Astrocyte of the spinal cord (primary cell): ENCODE results near the gene YWHAE.
"Not testable (repeated sequence)": the region's sequence is repeated elsewhere in the genome, so short reads cannot be mapped to it uniquely, and the experiment has no call there.

Experiments used
- DNase-seq: peaks from one replicate; pipeline ENCODE4 v3.0.0; 2011; ENCODE audit warnings: low read depth, low spot score
- H3K4me3 ChIP-seq: 2 replicates; pipeline ENCODE4 v1.5.1; 2011; ENCODE audit warnings: low read depth, mild to moderate bottlenecking, low read length, moderate library complexity
- CTCF ChIP-seq: IDR thresholded peaks from 2 replicates; pipeline ENCODE4 v1.5.1; 2012; ENCODE audit warnings: low read depth, mild to moderate bottlenecking, low read length, inconsistent platforms
- in situ Hi-C: cut with HindIII; loops from 2 replicates; pipeline ENCODE4 v1.10.0; 2017; ENCODE audit warnings: low sequenced_read_pairs

YWHAE gene

GRCh38 chr17:1399679-1400512 lies at the start of gene YWHAE:
TSS of gene YWHAE (minus strand) at chr17:1400222. CDS start at chr17:1400110, 112 bp downstream.
- H3K4me3 ChIP-seq: peak within 1 kb of the TSS; percentile 99
- DNase-seq: peak; percentile 95
- in situ Hi-C loops: no loop called here
- no peak for TF ChIP-seq CTCF

GRCh38 chr17:1449412-1449967 lies 49.5 kb upstream of the YWHAE start:
- in situ Hi-C loops: no loop called here
- H3K4me3 ChIP-seq: no peak overlapping the region
- no peak for TF ChIP-seq CTCF
- DNase-seq: no peak

- DNase-seq: no peak
- no peak overlapping the region for H3K4me3 ChIP-seq
- TF ChIP-seq CTCF: no peak
- in situ Hi-C loops: no loop called here
Observed at GRCh38 chr17:1447052-1447451, 47.0 kb upstream of the YWHAE start.

- in situ Hi-C loops: no loop called here
- no peak for DNase-seq
- TF ChIP-seq CTCF: no peak
- no peak overlapping the region for H3K4me3 ChIP-seq
Observed at GRCh38 chr17:1446201-1446600, 46.2 kb upstream of the YWHAE start.

- H3K4me3 ChIP-seq, DNase-seq, in situ Hi-C loops: not testable (repeated sequence)
Observed at GRCh38 chr17:1445695-1446094, 45.7 kb upstream of the YWHAE start.

- DNase-seq, in situ Hi-C loops: not testable (repeated sequence)
Observed at GRCh38 chr17:1442721-1443120, 42.7 kb upstream of the YWHAE start.

GRCh38 chr17:1442187-1442586 lies 42.2 kb upstream of the YWHAE start:
- no peak overlapping the region for H3K4me3 ChIP-seq
- no peak for TF ChIP-seq CTCF
- no peak for DNase-seq
- in situ Hi-C loops: no loop called here

More at GRCh38 chr17:1442721-1443120, 42.7 kb upstream of the YWHAE start:
- not testable (repeated sequence) for H3K4me3 ChIP-seq
